T follicular helper cell (primary cell): ENCODE results near the gene KANSL3.
A peak's percentile ranks its signal among the peaks of the same experiment; 100 is the strongest.
"Not testable (repeated sequence)": the region's sequence is repeated elsewhere in the genome, so short reads cannot be mapped to it uniquely, and the experiment has no call there.

ENCODE experiments used
- DNase-seq: peaks from one replicate; pipeline ENCODE4 v3.0.0-alpha.2; 2020; ENCODE audit warnings: low read depth

KANSL3 gene

GRCh38 chr2:96558485-96558884 lies 79.6 kb downstream of the KANSL3 start:
- DNase-seq: no peak

GRCh38 chr2:96558061-96558460 lies 80.1 kb downstream of the KANSL3 start:
- DNase-seq: no peak

- not testable (repeated sequence) for DNase-seq
Observed at GRCh38 chr2:96557421-96557820, 80.7 kb downstream of the KANSL3 start.

GRCh38 chr2:96556441-96557330 lies 81.4 kb downstream of the KANSL3 start:
- no peak for DNase-seq

- DNase-seq: no peak
Observed at GRCh38 chr2:96555146-96555610, 82.9 kb downstream of the KANSL3 start.

GRCh38 chr2:96554293-96555145 lies 83.6 kb downstream of the KANSL3 start:
- peak; percentile 50 for DNase-seq

- DNase-seq: not testable (repeated sequence)
Observed at GRCh38 chr2:96553957-96554292, 84.2 kb downstream of the KANSL3 start.

- no peak for DNase-seq
Observed at GRCh38 chr2:96553176-96553956, 84.7 kb downstream of the KANSL3 start.

GRCh38 chr2:96552315-96553175 lies 85.6 kb downstream of the KANSL3 start:
- no peak for DNase-seq

- no peak for DNase-seq
Observed at GRCh38 chr2:96551605-96552314, 86.4 kb downstream of the KANSL3 start.

- no peak for DNase-seq
Observed at GRCh38 chr2:96550787-96551604, 87.1 kb downstream of the KANSL3 start.

- no peak for DNase-seq
Observed at GRCh38 chr2:96549967-96550786, 87.9 kb downstream of the KANSL3 start.

- DNase-seq: no peak
Observed at GRCh38 chr2:96549466-96549785, 88.7 kb downstream of the KANSL3 start.

- no peak for DNase-seq
Observed at GRCh38 chr2:96548558-96549465, 89.3 kb downstream of the KANSL3 start.

GRCh38 chr2:96547731-96548171 lies 90.4 kb downstream of the KANSL3 start:
- DNase-seq: no peak

- no peak for DNase-seq
Observed at GRCh38 chr2:96547203-96547641, 90.9 kb downstream of the KANSL3 start.

- no peak for DNase-seq
Observed at GRCh38 chr2:96546797-96547196, 91.3 kb downstream of the KANSL3 start.

- no peak for DNase-seq
Observed at GRCh38 chr2:96546321-96546720, 91.8 kb downstream of the KANSL3 start.
